ENCODE results near the gene HTD2.
A peak's percentile ranks its signal among the peaks of the same experiment; 100 is the strongest.

Gene HTD2

DNA sequence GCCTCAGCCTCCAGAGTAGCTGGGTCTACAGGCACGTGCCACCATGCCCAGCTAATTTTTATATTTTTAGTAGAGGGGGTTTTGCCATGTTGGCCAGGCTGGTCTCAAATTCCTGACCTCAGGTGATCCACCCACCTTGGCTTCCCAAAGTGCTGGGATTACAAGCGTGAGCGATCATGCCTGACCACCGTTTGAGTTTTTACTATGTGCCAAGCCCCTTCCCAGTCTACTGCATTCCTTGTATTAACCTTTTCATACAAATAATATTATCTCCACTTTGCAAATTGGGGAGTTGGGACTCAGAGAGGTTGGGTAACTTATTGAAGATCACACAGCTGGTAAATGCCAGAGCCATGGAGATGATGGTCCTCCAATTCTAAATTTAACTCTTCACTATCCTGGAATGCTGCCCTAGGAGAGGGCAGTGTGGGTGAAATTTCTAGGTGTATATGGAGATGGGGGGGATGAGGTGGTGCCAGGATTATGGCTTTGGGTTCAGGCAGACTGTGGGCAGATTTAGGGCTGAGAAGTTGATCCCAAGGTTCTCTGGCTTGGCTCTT lies 25.4 kb downstream of the HTD2 start:
- in situ Hi-C loops (cut with MboI; ENCODE audit: low sequenced_read_pairs, unreplicated experiment) = no loop called here

GRCh38 chr3:58332575-58333188 lies 26.4 kb downstream of the HTD2 start, which contains the start of gene PXK:
Gene PXK, plus strand, starts transcription at chr3:58332892. Its CDS starts 97 bp downstream, at chr3:58332989.
- TF ChIP-seq, protein P1, sequence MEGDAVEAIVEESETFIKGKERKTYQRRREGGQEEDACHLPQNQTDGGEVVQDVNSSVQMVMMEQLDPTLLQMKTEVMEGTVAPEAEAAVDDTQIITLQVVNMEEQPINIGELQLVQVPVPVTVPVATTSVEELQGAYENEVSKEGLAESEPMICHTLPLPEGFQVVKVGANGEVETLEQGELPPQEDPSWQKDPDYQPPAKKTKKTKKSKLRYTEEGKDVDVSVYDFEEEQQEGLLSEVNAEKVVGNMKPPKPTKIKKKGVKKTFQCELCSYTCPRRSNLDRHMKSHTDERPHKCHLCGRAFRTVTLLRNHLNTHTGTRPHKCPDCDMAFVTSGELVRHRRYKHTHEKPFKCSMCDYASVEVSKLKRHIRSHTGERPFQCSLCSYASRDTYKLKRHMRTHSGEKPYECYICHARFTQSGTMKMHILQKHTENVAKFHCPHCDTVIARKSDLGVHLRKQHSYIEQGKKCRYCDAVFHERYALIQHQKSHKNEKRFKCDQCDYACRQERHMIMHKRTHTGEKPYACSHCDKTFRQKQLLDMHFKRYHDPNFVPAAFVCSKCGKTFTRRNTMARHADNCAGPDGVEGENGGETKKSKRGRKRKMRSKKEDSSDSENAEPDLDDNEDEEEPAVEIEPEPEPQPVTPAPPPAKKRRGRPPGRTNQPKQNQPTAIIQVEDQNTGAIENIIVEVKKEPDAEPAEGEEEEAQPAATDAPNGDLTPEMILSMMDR (IDR thresholded peaks at IDR 0.05; ENCODE audit: borderline replicate concordance, control extremely low read depth, extremely low read depth, insufficient read depth, missing control alignments) = peak; percentile 46
- in situ Hi-C loops (cut with MboI; ENCODE audit: low sequenced_read_pairs, unreplicated experiment) = no loop called here
- peak; percentile 88 for DNase-seq (ENCODE audit: low spot score)

More for the DNA sequence above, 25.4 kb downstream of the HTD2 start:
- TF ChIP-seq, protein P1 (IDR thresholded peaks at IDR 0.05; ENCODE audit: borderline replicate concordance, control extremely low read depth, extremely low read depth, insufficient read depth, missing control alignments) = no peak
- DNase-seq (ENCODE audit: low spot score) = no peak

GRCh38 chr3:58333206-58334012 lies 27.1 kb downstream of the HTD2 start:
- in situ Hi-C loops (cut with MboI; ENCODE audit: low sequenced_read_pairs, unreplicated experiment) = no loop called here
- TF ChIP-seq, protein P1 (IDR thresholded peaks at IDR 0.05; ENCODE audit: borderline replicate concordance, control extremely low read depth, extremely low read depth, insufficient read depth, missing control alignments) = peak; percentile 46
- peak; percentile 75 for DNase-seq (ENCODE audit: low spot score)

DNA sequence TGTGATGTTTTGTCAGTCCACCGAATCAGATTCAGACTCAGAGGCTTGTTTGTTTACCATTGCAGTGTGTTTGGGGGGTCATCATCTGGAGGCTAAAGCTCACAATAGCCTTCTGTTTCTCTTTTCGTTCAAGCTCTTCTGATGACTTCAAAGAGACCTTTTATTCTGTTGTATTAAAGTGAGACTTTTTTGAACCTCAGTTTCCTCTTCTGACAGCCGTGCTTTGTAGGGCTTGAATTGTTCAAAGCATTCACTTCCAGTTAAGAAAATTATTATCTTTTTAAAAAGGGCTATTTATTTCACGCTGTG lies 27.6 kb downstream of the HTD2 start:
- in situ Hi-C loops (cut with MboI; ENCODE audit: low sequenced_read_pairs, unreplicated experiment) = no loop called here
- DNase-seq (ENCODE audit: low spot score) = no peak
- TF ChIP-seq, protein P1 (IDR thresholded peaks at IDR 0.05; ENCODE audit: borderline replicate concordance, control extremely low read depth, extremely low read depth, insufficient read depth, missing control alignments) = no peak

DNA sequence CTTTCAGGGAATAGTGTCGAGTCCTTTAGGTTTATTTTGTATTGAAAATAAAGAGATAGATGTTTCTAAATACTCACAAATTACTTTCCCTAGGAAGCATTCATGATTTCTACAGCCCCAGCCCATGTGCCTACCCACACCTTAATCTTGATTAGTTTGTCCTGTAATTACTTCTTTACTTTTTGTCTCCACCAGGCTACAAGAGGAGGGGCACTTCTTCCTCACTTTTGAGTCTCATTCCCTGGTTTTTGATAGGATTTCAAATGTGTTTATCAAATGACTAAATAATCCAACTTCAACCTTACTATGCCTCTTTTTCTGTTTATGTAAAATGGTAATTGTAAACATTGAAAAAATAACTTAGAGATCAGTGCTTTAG lies 28.2 kb downstream of the HTD2 start:
- TF ChIP-seq, protein P1 (IDR thresholded peaks at IDR 0.05; ENCODE audit: borderline replicate concordance, control extremely low read depth, extremely low read depth, insufficient read depth, missing control alignments) = no peak
- DNase-seq (ENCODE audit: low spot score) = no peak
- in situ Hi-C loops (cut with MboI; ENCODE audit: low sequenced_read_pairs, unreplicated experiment) = no loop called here

DNA sequence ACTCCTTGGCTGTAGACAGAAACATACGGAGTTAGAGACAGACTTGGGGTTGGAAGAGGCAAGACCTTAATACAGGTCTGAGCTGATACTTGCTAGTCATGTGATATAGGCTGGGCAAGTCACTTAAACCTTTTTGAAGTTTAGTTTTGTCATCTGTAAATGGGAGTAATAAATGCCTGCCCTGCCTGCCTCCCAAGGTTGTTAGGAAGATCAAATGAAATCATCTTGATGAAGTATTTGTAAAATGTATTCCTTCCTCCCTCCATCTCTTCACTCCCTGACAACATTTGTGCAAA lies 29.3 kb downstream of the HTD2 start:
- no peak for DNase-seq (ENCODE audit: low spot score)
- TF ChIP-seq, protein P1 (IDR thresholded peaks at IDR 0.05; ENCODE audit: borderline replicate concordance, control extremely low read depth, extremely low read depth, insufficient read depth, missing control alignments) = no peak
- in situ Hi-C loops (cut with MboI; ENCODE audit: low sequenced_read_pairs, unreplicated experiment) = no loop called here

Measured in GM13976 (cell line).